ENCODE measurements around the gene SYCP2L. TPM values are rescaled to one million over a fixed set of nuclear protein-coding genes. Genes with fewer than 3 reads are reported as not detected.
"Not testable (repeated sequence)": the region's sequence is repeated elsewhere in the genome, so short reads cannot be mapped to it uniquely, and the experiment has no call there.

SYCP2L gene
- total RNA-seq, 1 experiment from 2014 or later: 1.5 TPM

DNA sequence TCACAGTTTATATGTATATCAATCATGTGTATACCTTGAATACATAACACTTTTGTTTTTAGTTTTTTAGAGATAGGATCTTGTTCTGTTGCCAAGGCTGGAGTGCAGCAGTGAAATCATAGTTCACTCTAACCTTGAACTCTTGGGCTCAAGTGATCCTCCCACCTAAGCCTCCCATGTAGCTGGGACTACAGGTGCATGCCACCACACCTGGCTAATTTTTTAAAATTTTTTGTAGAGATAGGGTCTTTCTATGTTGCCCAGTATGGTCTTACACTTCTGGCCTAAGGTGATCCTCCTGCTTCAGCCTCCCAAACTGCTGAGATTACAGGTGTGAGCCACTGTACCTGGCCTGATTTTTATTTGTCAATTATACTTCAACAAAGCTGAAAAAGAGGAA is 69.9 kb downstream of the SYCP2L start:
- no peak for DNase-seq (ENCODE audit: low spot score)

DNA sequence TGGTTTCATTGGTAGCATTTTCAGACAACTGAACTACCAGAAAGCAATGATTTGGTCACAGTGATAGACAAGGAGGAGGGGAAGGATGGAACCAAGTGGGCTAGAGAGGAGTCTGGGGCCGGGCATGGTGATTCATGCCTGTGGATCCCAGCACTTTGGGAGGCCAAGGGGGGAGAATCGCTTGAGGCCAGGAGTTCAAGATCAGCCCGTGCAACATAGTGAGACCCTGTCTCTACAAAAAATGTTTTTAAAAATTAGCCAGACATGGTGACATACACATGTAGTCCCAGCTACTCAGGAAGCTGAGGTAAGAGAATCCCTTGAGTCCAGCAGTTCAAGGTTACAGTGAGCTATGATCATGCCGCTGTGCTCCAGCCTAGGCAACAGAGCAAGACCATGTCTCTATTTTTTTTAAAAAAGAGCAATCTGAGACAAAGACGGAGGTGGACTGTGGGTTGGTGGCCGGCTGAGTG is 70.6 kb downstream of the SYCP2L start:
- DNase-seq (ENCODE audit: low spot score): no peak

DNA sequence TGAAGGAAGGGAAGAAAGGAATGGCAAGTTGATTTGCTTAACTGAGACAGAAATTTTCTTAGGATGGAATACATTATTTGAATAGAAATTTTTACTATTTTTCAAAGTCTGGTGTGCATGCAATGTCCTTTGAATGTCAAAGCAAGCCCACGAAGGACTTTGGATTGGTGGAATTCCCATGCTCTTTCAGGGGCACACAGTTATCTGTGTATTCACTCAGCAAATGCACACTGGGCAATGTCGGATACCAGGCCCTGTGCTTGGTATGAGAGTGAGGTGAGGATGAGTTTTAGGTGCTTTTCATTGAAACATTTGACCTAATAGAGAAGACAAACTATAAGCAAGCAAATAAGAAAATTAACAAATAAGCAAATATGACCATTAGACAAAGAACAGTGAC is 73.3 kb downstream of the SYCP2L start:
- DNase-seq (ENCODE audit: low spot score): no peak

DNA sequence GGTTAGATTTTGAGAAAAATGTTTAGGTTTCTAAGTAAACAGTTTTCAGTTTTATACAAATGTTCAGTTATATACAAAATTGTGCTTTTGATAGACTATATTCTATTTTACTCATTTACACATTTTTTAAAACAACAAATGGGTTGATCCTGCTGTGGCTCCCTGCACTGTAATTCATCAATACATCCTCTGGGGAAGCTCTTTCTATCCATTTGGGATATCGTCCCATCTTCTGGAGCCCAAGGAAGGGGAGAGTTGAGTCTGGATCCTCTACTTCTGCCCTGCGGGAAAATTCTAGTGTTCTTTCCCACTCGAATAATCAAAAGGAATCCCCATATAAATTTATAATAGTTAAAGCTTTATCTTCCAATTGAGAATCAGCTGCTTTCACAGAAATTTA is 75.0 kb downstream of the SYCP2L start:
- no peak for DNase-seq (ENCODE audit: low spot score)

DNA sequence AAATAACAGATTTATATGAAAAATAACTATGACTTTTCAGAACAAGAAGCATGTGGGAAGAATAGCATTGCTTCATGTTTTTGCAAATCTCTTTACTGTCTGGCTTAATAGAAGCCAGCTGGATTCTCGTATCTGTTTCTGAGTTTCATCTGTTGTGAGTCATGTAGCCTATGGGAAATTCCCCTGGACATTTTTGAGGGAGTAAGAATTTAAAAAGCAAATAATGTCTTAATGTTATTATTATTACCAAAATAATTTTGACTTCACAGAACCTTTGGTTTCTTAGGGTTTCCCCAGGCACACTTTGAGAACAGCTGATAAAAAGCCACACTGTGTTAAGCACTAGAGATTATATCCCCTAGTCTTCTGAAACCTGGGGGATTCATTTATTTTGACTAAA is 75.8 kb downstream of the SYCP2L start:
- no peak for DNase-seq (ENCODE audit: low spot score)

DNA sequence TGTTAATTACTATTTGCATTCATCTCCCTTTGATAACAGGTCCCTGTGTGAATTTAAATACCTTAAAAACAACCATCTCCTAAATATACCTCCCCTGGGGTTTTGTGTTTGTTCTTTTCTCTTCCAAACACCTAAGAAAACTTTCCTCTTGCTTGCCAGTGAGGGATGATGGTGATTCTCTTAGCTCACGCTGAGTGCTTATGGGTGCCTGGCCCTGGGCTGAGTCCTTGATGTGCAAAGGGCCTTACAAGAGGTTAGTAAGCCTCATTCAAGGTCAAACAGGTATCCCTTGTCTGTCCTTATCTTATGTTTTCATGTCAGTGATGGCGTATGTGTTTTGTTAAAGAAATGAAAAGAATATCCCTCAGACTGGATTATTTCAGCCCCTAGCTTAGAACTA is 76.3 kb downstream of the SYCP2L start:
- no peak for DNase-seq (ENCODE audit: low spot score)

DNA sequence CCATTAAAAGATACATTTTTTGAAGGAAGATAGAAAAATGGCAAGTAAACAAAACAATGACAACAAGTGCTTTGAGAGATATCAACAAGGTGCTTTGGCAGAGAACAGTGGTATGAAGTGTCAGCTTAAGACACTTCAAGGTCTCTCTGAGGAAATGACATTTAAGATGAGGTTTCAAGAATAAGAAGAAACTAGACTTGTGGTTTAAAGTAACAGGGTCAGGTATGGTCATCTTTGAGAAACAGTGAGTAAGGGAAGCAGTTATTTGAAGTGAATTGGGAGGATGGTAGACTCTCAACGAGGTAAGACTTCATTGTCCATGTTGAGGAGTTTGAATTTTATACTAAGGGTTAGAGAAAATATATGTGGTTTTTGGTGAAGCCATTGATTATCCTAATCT is 77.8 kb downstream of the SYCP2L start:
- DNase-seq (ENCODE audit: low spot score): no peak

DNA sequence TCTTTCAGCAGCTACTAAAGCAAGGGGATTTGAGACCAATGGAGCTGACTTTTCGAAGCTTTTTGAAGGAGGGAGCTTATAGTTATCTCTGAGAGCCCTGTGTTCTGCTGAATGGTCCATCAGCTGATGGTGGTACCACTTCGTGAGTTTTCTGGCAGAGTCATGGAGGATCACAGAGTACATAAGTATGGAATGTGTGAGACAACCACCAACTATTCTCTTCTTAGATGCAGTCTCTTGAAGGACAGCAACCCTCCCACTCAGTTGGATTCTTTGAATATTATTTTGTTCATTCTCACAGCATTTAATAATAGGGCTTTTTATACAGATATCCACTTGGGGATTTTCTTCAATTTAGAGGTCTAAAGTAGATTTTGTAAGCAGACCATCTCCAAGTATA is 81.9 kb downstream of the SYCP2L start:
- DNase-seq (ENCODE audit: low spot score): no peak

DNA sequence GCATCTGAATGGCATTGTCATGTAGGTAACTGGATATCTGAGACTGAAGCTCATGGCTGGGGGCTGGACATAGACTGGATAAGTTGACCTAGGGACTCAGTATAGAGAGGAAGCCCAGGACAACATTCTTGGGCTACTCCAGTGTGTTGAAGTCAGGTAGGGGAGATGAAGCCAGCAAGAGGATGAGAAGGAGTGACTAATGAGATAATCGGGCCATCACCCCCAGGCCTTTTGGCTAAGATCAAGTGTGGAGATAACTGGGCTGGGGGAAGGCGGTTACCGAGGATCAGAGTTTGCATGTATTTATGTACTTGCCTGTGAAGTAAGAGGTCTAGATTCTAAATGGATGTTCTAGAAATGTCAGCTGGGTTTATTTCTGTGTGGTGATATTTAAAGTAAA is 83.9 kb downstream of the SYCP2L start:
- DNase-seq (ENCODE audit: low spot score): no peak

DNA sequence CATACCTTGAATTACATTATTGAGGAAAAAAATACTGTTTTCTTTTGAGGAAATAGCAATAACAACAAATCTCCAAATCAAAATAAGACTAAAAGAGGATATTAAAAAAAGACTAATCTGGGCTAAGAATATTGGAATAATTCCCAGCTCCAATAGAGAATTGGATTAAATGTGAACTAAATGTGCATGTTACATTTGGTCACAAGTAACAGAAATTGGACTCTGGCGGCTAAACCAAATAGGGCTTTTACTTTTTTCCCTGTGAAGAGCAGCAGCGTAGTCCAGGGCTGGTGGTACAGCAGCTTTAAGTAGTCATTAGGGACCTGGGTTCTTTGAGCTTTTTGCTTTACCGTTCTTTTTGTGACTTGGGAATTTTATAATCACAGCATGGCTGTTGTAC is 85.3 kb downstream of the SYCP2L start:
- no peak for DNase-seq (ENCODE audit: low spot score)

DNA sequence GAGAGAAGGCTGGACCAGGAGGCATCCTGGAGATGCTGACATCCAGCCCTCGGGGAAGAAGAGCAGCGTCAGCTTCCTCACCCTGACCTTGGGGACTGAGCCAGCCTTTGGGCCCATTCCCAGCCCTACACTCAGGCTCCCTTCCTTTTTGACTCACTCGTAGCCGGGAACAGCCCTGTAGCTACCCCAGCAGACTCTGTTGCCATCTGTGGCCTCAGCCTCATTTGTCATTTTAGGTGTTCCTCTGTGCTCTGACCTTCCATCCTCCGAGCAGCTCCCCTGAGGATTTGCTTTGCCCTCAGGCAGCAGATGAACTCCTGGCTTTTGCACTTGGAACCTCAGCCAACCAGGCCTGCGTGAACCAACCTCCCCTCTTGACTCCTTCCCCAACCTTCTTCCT is 89.7 kb downstream of the SYCP2L start:
- DNase-seq (ENCODE audit: low spot score): no peak

DNA sequence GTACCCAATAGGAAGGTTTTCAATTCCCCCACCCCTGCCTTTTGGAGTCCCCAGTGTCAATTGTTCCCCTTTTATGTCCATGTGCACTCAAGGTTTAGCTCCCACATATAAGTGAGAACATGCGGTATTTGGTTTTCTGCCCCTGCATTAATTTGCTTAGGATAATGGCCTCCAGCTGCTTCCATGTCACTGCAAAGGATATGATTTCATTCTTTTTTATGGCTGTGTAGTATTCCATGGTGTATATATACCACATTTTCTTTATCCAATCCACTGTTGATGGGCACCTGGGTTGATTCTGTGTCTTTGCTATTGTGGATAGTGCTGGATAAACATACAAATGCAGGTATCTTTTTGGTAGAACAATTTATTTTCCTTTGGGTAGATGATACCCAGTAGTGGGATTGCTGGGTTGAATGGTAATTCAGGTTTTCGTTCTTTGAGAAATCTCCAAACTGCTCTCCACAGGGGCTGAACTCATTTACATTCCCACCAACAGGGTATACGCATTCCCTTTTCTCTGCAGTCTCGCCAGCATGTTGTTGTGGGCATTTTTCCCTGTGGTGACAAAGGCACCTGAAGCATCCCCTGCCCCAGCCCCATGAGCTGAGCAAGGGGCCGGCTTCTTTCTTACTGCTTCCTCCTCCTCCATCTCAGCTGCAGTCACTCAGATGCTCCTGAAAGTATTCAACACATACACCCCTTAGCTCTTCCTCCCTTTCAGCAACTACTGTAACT is 90.5 kb downstream of the SYCP2L start:
- no peak for DNase-seq (ENCODE audit: low spot score)

DNA sequence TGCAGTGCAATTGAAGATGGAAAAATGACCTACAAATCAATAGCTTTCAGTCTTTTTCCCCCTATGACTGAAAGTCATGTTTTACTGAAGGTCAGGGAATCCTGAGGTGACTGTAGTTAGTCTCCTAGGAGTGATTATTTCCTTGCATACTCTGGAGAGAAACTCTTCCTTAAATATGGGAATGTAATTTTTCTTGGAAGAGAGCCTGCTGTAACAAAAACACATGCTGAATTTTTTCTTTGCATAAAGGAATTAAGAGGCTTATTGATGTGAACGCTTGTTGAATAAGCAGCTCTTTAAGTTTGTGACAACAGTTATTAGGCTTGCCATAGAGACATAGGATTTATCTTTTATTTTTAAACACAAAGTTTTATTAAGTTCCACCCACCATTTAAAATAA is 92.8 kb downstream of the SYCP2L start:
- DNase-seq (ENCODE audit: low spot score): no peak

DNA sequence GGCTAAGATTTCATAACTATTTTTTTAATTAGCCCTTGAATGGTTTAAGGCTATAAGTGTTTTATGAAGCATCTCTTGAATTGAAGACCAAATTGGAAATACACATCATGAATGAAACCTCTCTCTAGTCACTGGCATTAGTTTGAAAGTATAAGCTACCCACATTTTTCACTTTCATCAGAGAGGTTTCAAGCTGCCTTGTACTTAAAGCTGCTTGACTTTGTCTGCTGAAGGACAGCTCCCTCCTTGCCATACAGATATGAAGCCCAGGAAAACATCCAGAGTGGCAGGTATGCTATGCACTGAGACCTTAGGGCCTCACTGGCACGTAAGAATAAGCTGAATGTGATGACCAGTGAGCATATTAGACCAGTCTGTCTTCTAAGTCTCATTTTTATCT is 94.6 kb downstream of the SYCP2L start:
- no peak for DNase-seq (ENCODE audit: low spot score)

DNA sequence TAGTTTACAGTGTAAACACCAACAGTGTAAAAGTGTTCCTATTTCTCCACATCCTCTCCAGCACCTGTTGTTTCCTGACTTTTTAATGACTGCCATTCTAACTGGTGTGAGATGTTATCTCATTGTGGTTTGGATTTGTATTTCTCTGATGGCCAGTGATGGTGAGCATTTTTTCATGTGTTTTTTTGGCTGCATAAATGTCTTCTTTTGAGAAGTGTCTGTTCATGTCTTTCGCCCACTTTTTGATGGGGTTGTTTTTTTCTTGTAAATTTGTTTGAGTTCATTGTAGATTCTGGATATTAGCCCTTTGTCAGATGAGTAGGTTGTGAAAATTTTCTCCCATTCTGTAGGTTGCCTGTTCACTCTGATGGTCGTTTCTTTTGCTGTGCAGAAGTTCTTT is 98.1 kb downstream of the SYCP2L start:
- DNase-seq (ENCODE audit: low spot score): not testable (repeated sequence)

DNA sequence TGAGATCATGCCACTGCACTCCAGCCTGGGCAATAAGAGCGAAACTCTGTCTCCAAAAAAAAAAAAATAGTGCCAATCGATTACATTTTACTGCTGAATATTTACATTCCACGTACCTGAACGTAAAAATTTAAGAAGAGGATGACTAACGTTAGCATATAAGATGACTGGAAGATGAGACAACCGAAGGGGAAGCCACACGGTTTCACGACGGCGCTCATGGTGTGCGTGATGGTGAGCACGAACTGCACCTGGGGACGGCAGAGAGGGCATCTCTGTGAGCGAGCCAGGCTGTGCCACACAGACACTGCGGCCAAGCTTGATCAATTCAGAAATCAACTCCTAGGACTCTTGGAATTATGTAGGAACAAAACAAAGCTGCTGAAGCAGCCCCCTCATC is 102.7 kb downstream of the SYCP2L start:
- no peak for DNase-seq (ENCODE audit: low spot score)

DNA sequence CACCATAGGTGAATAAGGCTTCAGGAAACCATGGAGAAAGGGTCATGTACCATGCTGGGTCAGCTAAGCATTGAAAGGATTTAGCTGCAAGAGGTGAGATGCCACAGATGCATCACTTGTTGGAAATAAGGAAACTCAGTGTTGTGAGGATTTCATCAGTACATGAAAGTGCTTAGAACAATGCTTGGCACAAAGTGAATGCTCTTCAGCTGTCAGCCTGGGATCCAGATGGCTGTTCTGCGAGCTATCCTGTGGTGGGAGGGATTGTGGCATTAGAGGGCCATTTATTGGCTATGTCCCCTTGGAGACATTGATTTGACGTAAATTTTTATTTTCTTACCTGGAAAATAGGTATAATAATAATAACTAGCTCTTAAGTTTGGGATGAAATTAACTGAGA is 104.3 kb downstream of the SYCP2L start:
- no peak for DNase-seq (ENCODE audit: low spot score)

DNA sequence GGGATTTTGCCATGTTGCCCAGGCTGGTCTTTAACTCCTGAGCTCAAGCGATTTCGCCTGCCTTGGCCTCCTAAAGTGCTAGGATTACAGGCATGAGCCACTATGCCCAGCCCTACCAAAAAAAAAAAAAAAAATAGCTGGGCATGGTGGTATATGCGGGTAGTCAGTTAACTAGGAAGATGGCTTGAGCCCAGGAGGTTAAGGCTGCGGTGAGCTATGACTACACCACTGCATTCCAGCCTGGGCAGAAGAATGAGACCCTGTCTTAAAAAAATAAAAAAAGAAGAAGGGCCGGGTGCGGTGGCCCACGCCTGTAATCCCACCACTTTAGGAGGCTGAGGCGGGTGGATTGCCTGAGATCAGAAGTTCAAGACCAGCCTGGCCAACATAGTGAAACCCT is 107.0 kb downstream of the SYCP2L start:
- DNase-seq (ENCODE audit: low spot score): no peak

DNA sequence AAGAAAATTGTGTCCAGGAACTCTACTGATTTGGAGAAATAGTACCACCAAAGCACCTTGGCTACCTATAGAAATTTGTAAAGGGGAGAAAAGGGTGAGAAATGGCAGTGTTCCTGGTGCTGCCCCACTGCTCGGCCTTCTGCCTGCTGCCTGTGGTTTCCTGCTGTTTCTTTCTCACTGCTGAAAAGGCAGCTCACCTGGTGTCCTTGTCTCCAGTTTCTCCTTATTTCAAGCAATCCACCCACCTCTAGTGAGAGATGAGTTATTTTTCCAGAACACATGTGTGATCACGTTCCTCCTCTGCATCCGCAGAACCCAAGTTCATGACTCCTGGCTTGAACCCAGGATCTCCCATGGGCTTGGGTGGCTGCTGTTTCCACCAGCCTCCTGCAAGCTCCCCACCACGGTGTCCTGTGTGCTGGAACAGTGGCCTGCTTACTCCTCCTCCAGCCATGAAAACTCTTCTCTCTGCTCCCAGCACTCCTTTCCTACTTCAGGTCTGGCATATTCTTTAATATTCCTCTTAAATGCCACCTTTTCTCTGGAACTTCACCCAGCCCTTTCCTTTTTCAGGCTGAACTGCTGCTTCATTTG is 108.4 kb downstream of the SYCP2L start:
- DNase-seq (ENCODE audit: low spot score): no peak

DNA sequence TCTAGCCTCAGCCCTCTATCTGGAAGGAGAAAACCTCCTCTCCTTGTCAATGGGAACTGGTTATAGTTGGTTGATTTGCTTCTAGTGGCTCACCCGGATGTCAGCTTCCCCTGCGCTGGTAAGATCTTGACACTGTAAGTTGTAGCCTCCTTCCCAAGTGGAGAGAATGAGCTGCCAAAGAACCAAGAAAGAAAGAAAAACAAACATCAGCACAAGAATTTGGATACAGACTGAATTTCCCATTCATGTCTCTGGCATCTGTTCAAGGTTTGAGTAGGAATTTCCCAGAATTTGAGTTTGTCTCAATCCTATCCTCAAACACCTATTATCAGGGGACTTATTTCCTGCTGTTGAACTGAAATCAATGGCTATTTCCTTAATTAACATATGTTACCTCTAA is 113.1 kb downstream of the SYCP2L start:
- DNase-seq (ENCODE audit: low spot score): no peak

DNA sequence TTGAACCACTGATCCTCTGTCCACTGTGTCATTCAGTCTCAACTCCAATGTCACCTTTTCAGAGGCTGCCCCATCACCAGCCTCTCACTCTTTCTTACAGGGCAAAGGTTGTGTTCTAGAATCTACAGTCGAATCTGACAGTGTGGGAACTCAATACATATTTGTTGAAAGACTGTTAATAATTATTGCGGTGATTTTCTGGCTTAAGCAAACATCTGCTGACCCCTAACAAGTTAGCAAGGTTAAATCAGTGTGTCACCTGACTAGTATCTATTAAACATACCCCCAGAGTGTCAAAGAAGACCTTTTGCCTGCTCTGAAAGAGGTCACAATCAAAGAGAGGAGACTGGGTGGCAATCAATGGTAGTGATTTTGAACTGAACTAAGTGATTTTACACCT is 115.3 kb downstream of the SYCP2L start:
- DNase-seq (ENCODE audit: low spot score): no peak

DNA sequence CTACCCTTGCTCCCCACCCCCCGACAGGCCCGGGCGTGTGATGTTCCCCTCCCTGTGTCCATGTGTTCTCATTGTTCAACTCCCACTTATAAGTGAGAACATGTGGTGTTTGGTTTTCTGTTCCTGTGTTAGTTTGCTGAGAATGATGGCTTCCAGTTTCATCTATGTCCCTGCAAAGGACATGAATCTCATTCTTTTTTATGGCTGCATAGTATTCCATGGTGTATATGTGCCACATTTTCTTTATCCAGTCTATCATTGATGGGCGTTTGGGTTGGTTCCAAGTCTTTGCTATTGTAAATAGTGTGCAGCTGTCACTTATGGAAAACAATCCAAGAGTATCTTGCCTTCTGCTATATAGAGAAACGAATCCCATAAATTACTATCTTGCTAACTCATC is 116.4 kb downstream of the SYCP2L start:
- DNase-seq (ENCODE audit: low spot score): not testable (repeated sequence)

DNA sequence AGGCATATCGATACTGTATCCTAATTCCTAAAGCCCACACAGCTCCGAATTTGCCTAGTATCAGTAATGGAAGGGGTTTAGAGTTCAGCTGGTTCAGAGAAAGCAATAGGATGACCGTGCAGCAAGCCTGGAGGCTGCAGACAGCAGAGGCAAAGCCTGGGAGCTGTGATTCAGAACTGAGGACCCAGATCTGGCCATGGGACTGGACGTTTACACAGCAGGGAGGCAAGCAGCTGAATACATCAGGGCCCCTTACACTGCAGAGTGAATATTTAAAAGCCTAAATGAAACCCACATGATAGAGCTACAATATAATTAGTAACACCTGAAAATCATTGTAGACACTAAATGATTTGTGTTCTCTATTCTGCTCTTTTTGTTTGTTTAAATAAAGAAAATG is 119.2 kb downstream of the SYCP2L start:
- no peak for DNase-seq (ENCODE audit: low spot score)
